Panc1 (cell line): ENCODE results near the gene SEC11A. TPM values are rescaled to one million over a fixed set of nuclear protein-coding genes. Genes with fewer than 3 reads are reported as not detected.

ENCODE experiments used
- ATAC-seq: fragments of 200-7000 bp; cut with Tn5 transposase; 2 replicates; pipeline ENCODE4 v1.9.1; 2020; ENCODE audit warnings: mild to moderate bottlenecking, moderate library complexity
- BruUV-seq: library from RNA; stranded (reverse); fragments of 400-500 nt; replicated peaks from 2 replicates; lab custom pipeline; 2021; lab: Mats Ljungman, UMichigan
- CTCF ChIA-PET: fragments of 300-600 bp; sonication (Branson Sonifier 250); formaldehyde crosslinking; loops from one replicate; lab custom pipeline; 2022; ENCODE audit warnings: antibody characterized with exemption; lab: Charles Lee
- POLR2A ChIA-PET: fragments of 300-600 bp; sonication (Branson Sonifier 250); formaldehyde crosslinking; loops from one replicate; lab custom pipeline; 2022; ENCODE audit warnings: antibody characterized with exemption; lab: Charles Lee
- DNase-seq: peaks from one replicate; pipeline ENCODE4 v3.0.0-alpha.2; 2010; ENCODE audit warnings: low read depth, low spot score
- H3K27ac ChIP-seq: 2 replicates; pipeline ENCODE4 v1.5.1; 2011; ENCODE audit warnings: mild to moderate bottlenecking, low read length, inconsistent platforms
- H3K27me3 ChIP-seq: fragments of 200-500 bp; sonication (Bioruptor generic); 2 replicates; pipeline ENCODE4 v1.6.0; 2014; ENCODE audit warnings: low read length, inconsistent platforms; ENCODE audit not compliant: control insufficient read depth, insufficient read depth
- H3K36me3 ChIP-seq: fragments of 200-500 bp; sonication (Bioruptor generic); 2 replicates; pipeline ENCODE4 v1.5.1; 2014; ENCODE audit warnings: inconsistent platforms, mild to moderate bottlenecking, low read length, moderate library complexity; ENCODE audit not compliant: control insufficient read depth, insufficient read depth
- H3K4me1 ChIP-seq: 2 replicates; pipeline ENCODE4 v1.5.1; 2011; ENCODE audit warnings: inconsistent platforms, mild to moderate bottlenecking, low read length, moderate library complexity; ENCODE audit not compliant: control insufficient read depth, insufficient read depth
- H3K4me3 ChIP-seq, 2 experiments: 2 replicates each; pipeline ENCODE4 v1.5.1; 2011 to 2012; ENCODE audit warnings: low read depth in 2 of 2, low read length in 2 of 2, mild to moderate bottlenecking in 2 of 2, inconsistent platforms in 1 of 2, moderate library complexity in 1 of 2
- H3K9me3 ChIP-seq: fragments of 200-500 bp; sonication (Bioruptor generic); 2 replicates; pipeline ENCODE4 v1.5.1; 2014; ENCODE audit warnings: low read depth, mild to moderate bottlenecking, inconsistent platforms, low read length, moderate library complexity; ENCODE audit not compliant: control insufficient read depth, insufficient read depth
- POLR2AphosphoS5 ChIP-seq: IDR thresholded peaks from 2 replicates; pipeline ENCODE4 v1.6.1; 2012; ENCODE audit warnings: mild to moderate bottlenecking, low read depth, low read length, moderate library complexity
- REST ChIP-seq, 2 experiments: IDR thresholded peaks; 2 replicates each; pipeline ENCODE4 v1.6.1; 2011 to 2012; ENCODE audit warnings: low read depth in 2 of 2, control low read depth in 1 of 2, low read length in 1 of 2, mild to moderate bottlenecking in 1 of 2, moderate library complexity in 1 of 2; ENCODE audit not compliant: insufficient read depth in 1 of 2
- SIN3A ChIP-seq: IDR thresholded peaks from 2 replicates; pipeline ENCODE4 v1.6.1; 2012; ENCODE audit warnings: low read depth, mild to moderate bottlenecking, low read length, moderate library complexity, borderline replicate concordance; ENCODE audit not compliant: insufficient read depth
- TCF7L2 ChIP-seq: IDR thresholded peaks from 2 replicates; pipeline ENCODE4 v1.6.1; 2011; ENCODE audit warnings: mild to moderate bottlenecking, low read depth, low read length, inconsistent platforms
- in situ Hi-C: cut with HindIII; loops from 2 replicates; pipeline ENCODE4 v1.10.0; 2016; ENCODE audit warnings: low sequenced_read_pairs, low pct_unique_long_range_greater_than_20kb
- intact Hi-C: fragments of 100-400 bp; cut with micrococcal nuclease; formaldehyde crosslinking; loops from one replicate; pipeline ENCODE4 v1.10.0; 2022; ENCODE audit not compliant: unreplicated experiment
- total RNA-seq: library from RNA; stranded (reverse); gene quantifications from one replicate; pipeline ENCODE4 v1.2.1, GENCODE V29; 2021; ENCODE audit not compliant: unreplicated experiment
- TF ChIP-seq, protein P1 (sequence below): fragments of 450-650 bp; IDR thresholded peaks from 2 replicates; pipeline ENCODE4 v1.5.1; 2017; ENCODE audit warnings: mild to moderate bottlenecking

The SEC11A gene
- total RNA-seq, 1 experiment from 2014 or later: 164 TPM

DNA sequence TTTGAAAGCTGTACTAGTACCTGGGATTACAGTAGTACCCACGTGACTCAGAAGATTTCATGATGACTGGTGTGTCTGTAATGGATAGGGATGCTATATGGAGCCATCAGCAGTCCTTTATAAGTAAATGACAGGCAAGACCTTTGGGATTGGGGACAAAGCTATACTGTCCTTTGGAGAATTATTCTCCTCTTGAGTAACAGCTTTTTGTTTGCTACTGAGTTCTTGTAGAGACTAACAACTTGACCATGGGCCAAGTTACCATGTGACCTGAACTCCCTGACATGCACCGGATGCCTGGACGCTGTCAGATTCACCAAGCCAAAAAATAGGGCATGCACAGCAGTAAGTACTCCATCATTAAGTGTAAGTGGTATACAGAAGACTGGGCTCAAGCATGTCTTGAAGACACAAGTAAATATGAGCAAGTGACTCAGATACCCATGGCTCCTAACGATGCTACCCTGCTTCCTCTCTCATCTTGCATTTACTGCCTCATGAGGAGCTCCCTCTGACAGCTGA lies 12.9 kb downstream of the SEC11A start:
- peak; percentile 47; the same call in 1 of the 2 replicates for ATAC-seq
- no peak for TF ChIP-seq POLR2AphosphoS5
- no peak for TF ChIP-seq TCF7L2
- TF ChIP-seq SIN3A: no peak
- no peak for TF ChIP-seq REST (IDR thresholded peaks at IDR 0.05; ENCODE audit: insufficient read depth in 1 of 2, low read depth in 2 of 2, low read length in 1 of 2)
- POLR2A ChIA-PET: no interaction called here
- CTCF ChIA-PET: no interaction called here
- in situ Hi-C loops (no loop called here), intact Hi-C loops (no loop called here)
- Histone ChIP-seq H3K4me3 (no peak overlapping the region), H3K9me3 (no peaks in the 10 kb centered on the region), H3K27ac (no peak overlapping the region), H3K36me3 (no peaks in the 10 kb centered on the region), H3K4me1 (no peaks in the 10 kb centered on the region), H3K27me3 (no peaks in the 10 kb centered on the region)
- DNase-seq: no peak
- no TSS peak for BruUV-seq

DNA sequence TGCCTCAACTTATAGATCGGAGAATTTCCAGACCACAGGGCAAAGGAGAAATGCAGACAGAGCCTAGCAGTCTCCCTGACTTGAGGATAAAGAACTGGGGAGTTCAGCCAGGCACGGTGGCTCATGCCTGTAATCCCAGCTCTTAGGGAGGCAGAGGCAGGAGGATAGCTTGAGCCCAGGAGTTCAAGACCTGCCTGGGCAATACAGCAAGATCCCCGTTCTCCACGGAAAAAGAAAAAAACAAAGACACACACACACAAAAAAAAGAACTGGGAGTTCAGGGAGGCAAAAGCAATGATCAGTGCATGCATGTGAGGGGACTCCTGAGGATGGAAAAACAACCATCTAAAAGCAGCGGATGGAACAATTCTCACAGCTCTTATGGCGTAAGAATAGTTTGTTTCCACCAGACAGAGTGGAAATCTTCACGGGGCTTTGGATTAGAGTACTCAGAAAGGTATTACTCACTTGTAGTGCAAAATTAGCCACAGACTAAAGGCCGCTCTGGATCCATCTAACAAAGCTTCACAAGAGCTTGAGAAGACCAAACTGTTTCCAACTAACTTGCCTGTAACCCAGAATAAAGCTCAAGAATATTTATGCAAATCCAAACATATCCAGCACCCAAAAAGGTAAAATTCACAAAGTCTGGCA lies 16.3 kb downstream of the SEC11A start:
- no peak overlapping the region for H3K27ac ChIP-seq
- DNase-seq (no peak), ATAC-seq (no peak)
- no peaks in the 10 kb centered on the region for H3K27me3 ChIP-seq
- in situ Hi-C loops: no loop called here
- POLR2A ChIA-PET: interaction anchor here (0.7 kb wide), 1 partner anchor 39 kb away, joined by 3 read pairs; no protein-coding TSS in a partner anchor
- CTCF ChIA-PET: no interaction called here
- TF ChIP-seq REST (IDR thresholded peaks at IDR 0.05; ENCODE audit: insufficient read depth in 1 of 2, low read depth in 2 of 2, low read length in 1 of 2) (no peak), TCF7L2 (no peak), POLR2AphosphoS5 (no peak), SIN3A (no peak)
- TF ChIP-seq, protein P1, sequence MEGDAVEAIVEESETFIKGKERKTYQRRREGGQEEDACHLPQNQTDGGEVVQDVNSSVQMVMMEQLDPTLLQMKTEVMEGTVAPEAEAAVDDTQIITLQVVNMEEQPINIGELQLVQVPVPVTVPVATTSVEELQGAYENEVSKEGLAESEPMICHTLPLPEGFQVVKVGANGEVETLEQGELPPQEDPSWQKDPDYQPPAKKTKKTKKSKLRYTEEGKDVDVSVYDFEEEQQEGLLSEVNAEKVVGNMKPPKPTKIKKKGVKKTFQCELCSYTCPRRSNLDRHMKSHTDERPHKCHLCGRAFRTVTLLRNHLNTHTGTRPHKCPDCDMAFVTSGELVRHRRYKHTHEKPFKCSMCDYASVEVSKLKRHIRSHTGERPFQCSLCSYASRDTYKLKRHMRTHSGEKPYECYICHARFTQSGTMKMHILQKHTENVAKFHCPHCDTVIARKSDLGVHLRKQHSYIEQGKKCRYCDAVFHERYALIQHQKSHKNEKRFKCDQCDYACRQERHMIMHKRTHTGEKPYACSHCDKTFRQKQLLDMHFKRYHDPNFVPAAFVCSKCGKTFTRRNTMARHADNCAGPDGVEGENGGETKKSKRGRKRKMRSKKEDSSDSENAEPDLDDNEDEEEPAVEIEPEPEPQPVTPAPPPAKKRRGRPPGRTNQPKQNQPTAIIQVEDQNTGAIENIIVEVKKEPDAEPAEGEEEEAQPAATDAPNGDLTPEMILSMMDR: no peak
- intact Hi-C loops: no loop called here
- H3K4me3 ChIP-seq: no peak overlapping the region
- BruUV-seq: no TSS peak
- H3K4me1 ChIP-seq: no peaks in the 10 kb centered on the region
- H3K9me3 ChIP-seq: no peaks in the 10 kb centered on the region
- H3K36me3 ChIP-seq: no peaks in the 10 kb centered on the region
